Fibroblast of gingiva (primary cell): ENCODE data around the gene ADH4.

Experiments used
- DNase-seq: peaks from one replicate; pipeline ENCODE4 v3.0.0-alpha.2; 2011; ENCODE audit warnings: low read depth

ADH4 gene

DNA sequence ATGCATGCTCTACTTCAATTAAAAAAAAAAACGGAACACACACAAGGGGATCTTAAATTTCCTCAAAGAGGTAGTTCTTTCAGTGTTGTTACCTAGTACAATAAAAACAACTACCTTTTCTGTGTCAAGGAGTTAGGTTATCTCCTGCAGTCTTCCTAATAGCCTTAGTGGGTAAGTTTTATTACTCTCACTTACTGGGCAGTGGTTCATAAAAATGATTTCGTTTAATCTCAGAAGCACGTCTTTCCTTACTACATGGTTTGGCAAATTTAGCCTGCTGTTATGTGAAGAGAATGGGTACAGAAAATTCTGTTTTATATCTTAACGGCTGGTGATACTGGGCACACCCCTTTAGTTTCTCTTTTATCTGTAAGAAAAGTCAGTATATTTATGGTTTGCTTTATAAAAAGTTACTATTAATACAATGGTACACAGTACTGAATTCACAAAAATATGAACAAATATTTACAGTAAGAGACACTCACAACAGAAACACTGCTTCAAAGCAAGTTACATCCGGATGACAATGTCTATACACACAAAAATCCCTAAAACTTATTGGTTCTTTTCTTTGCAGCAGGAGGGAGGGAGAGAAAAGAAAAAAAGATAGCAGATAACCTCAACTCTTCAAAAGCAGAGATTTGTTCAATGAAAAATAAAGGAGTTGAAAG is 64.3 kb downstream of the ADH4 start:
- no peak for DNase-seq

DNA sequence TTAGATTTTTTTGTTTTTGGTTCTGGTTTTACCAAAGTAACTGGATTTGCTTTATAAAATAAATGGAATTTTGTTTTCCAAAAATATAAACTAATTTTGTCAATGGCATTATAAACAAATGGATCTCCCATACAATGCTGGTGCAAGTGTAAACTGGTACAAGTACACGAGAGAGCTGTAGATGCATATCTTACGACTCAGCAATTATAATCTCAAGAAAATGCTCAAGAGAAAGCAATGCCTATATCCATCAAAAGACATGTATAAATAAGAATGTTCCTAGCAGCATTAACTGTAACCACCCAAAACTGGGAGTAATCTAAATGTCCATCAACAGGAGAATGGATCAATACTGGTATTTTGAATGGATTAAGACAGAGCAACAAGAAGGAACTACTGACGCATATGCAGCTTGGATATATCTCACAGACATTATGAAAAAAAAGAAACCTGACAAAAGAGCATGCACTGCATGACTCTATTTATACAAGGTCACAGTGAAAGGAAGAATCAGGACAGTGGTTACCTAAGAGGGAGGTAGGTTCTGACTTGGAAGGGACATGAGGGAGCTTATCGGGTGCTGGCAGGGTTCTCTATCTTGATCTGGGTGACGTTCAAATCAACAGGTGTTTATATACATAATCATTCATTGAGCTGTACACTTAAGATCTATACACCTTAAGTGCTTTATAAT is 65.0 kb downstream of the ADH4 start:
- DNase-seq = no peak

DNA sequence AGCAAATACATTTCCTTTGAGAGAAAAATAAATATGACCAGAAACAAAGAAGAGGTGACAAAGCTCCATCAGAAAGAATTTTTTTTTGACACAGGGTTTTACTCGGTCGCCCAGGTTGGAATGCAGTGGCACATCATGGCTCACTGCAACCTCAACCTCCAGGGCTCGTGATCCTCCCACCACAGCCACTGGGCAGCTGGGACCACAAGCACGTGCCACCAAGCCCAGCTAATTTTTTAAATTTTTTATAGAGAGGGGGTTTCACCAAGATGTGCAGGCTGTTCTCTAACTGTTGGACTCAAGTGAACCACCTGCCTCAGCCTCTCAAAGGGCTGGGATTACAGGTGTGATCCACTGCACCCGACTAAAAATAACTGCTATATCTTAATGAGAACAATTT is 65.8 kb downstream of the ADH4 start:
- no peak for DNase-seq

DNA sequence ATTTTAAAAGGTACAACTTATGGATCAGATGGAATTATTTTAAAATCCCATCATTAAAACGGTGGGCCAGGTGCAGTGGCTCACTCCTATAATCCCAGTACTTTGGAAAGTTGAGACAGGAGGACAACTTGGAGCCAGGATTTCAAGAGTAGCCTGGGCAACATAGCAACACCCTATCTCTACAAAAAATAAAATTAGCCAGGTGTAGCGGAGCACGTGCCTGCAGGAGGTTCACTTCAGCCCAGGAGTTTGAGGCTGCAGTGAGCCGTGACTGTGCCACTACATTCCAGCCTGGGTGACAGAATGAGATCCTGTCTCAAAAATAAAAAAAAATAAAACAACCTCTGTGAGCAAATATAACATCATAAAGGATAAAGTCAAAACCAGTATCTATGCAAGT is 66.9 kb downstream of the ADH4 start:
- no peak for DNase-seq

DNA sequence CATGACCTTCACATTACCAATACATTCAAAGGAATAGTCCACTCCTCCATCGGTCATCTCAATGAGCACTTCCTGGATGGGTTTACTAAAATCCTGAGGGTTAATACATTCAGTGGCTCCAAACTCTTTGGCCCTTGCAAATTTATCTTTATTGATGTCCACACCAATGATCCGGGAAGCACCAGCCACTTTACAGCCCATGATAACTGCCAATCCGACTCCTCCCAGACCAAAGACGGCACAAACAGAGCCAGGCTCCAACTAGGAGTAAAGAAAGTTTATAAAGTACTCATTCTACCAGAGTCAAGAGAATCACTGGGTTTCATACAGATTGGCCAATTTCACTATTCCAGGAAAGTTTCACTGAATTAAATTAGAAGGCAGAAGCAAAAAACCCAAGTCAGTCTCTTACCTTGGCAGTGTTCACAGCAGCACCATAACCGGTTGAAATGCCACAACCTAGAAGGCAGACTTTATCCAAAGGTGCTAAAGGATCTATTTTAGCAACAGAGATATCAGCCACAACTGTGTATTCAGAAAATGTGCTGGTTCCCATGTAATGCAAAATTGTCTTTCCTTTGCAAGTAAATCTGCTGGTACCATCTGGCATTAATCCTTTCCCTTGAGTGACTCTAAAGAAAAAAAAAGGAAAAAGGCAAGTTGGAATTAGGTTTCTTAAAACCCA is 67.7 kb downstream of the ADH4 start:
- no peak for DNase-seq

DNA sequence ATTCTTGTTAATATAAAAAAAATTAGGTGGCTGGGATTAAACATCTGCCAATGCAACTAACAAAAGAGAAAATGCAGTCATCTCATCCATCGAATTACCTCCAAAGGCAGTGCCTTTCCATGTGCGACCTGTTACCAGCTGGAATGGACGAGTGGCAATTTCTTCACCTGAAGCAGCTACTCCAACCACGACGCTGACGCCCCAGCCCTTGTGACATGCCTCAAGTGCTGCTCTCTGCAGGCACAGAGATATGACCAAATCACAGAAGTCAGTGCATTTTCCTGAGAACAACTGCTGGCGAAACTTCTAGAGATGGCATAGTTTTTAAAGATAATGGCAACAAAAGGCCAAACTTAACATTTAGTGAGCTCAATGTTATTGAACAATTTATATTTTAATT is 69.3 kb downstream of the ADH4 start:
- no peak for DNase-seq
